Measurements from ENCODE around the gene MAEL.

The MAEL gene

DNA sequence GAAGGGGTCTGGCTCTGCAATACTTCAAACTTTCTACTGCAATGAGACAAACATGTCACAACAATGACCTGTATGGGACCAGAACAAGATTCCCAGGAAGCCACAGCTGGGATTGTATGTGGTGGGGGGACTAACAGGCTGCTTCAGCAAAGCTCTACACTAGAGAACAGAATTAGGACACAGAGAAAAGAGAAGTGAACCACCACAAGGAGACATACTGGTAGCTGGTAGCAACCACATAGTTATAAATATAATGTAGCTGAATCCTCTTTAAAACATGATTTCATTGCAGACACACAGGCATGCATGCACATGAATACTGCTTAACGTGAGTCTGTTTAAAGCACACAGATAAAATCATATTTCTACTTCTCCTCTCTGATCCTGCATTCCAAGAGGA lies 10.3 kb upstream of the MAEL start:
- Histone ChIP-seq H3K4me1 (ENCODE audit: control insufficient read depth, insufficient read depth, low read length, poor library complexity, severe bottlenecking) (peaks cover 7% of the 10 kb centered on the region), H3K9me3 (ENCODE audit: control insufficient read depth, low read length) (no peaks in the 10 kb centered on the region), H3K4me3 (ENCODE audit: extremely low read depth, insufficient read depth, low read length, poor library complexity, severe bottlenecking) (no peak overlapping the region), H3K36me3 (ENCODE audit: control insufficient read depth, insufficient read depth, low read length) (no peaks in the 10 kb centered on the region), H3K27ac (ENCODE audit: low read depth, low read length, severe bottlenecking) (no peak overlapping the region)
- 75 to 90% methylated on average over 1 of the region's 1 CpG for WGBS, 2 experiments (ENCODE audit: insufficient coverage in 2 of 2)

DNA sequence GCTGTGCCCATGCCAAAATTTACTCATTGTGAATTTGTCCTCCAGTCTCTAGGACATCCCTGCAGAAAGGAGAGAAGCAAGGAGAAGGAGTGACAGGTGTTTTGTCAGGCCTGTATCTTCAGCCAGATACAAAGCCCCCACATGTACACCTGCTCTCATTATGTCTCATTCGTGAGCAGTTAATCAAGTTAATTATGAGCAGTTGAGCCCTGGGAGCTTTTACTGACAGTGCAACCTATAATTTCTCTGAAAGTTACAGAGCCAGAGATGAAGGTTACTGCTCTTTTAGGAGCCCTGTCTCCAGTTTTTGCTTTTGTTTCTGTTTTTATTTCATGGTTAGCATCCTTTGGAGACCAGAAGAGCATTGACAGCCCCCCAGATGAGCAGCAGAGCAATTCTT lies 8.7 kb upstream of the MAEL start:
- H3K9me3 ChIP-seq (ENCODE audit: control insufficient read depth, low read length) = no peaks in the 10 kb centered on the region
- no peak overlapping the region for H3K27ac ChIP-seq (ENCODE audit: low read depth, low read length, severe bottlenecking)
- 67% methylated on average over 1 of the region's 1 CpG; no CpG with 5 or more reads in 1 of the 2 experiments for WGBS, 2 experiments (ENCODE audit: insufficient coverage in 2 of 2)
- no peak overlapping the region for H3K4me3 ChIP-seq (ENCODE audit: extremely low read depth, insufficient read depth, low read length, poor library complexity, severe bottlenecking)
- H3K4me1 ChIP-seq (ENCODE audit: control insufficient read depth, insufficient read depth, low read length, poor library complexity, severe bottlenecking) = no peaks in the 10 kb centered on the region
- H3K36me3 ChIP-seq (ENCODE audit: control insufficient read depth, insufficient read depth, low read length) = no peaks in the 10 kb centered on the region

DNA sequence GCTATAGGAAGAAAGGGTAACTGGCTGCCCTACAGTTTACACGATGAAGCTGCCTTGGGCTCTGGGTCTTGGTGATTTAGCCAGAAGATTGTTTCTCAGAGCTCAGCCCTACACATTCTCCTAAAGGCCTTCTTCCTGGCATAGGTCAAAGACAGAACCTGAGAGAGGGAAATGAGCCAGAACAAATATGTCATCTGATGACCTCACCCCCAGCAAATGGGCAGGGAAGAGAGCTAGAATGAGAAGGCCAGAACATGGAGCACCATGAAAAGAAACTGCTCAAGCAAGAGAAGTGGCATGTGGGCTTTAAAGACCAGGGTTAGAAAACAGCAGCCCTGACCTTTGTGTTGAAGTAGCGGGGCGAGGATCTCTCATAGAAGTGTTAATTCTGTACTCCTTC lies 8.3 kb upstream of the MAEL start:
- Histone ChIP-seq H3K36me3 (ENCODE audit: control insufficient read depth, insufficient read depth, low read length) (no peaks in the 10 kb centered on the region), H3K9me3 (ENCODE audit: control insufficient read depth, low read length) (no peaks in the 10 kb centered on the region), H3K4me1 (ENCODE audit: control insufficient read depth, insufficient read depth, low read length, poor library complexity, severe bottlenecking) (no peaks in the 10 kb centered on the region), H3K27ac (ENCODE audit: low read depth, low read length, severe bottlenecking) (no peak overlapping the region), H3K4me3 (ENCODE audit: extremely low read depth, insufficient read depth, low read length, poor library complexity, severe bottlenecking) (no peak overlapping the region)
- WGBS, 2 experiments (ENCODE audit: insufficient coverage in 2 of 2) = 80% methylated on average over 2 of the region's 3 CpGs; no CpG with 5 or more reads in 1 of the 2 experiments

GRCh38 chr1:166981589-166981988 lies 7.5 kb upstream of the MAEL start:
- Histone ChIP-seq H3K27ac (ENCODE audit: low read depth, low read length, severe bottlenecking) (no peak overlapping the region), H3K4me1 (ENCODE audit: control insufficient read depth, insufficient read depth, low read length, poor library complexity, severe bottlenecking) (no peaks in the 10 kb centered on the region), H3K9me3 (ENCODE audit: control insufficient read depth, low read length) (no peaks in the 10 kb centered on the region), H3K4me3 (ENCODE audit: extremely low read depth, insufficient read depth, low read length, poor library complexity, severe bottlenecking) (no peak overlapping the region), H3K36me3 (ENCODE audit: control insufficient read depth, insufficient read depth, low read length) (no peaks in the 10 kb centered on the region)
- 100% methylated on average over 1 of the region's 1 CpG; no CpG with 5 or more reads in 1 of the 2 experiments for WGBS, 2 experiments (ENCODE audit: insufficient coverage in 2 of 2)

- no peaks in the 10 kb centered on the region for H3K4me1 ChIP-seq (ENCODE audit: control insufficient read depth, insufficient read depth, low read length, poor library complexity, severe bottlenecking)
- no CpG with 5 or more reads among the region's 1 CpG for WGBS, 2 experiments (ENCODE audit: insufficient coverage in 2 of 2)
- no peaks in the 10 kb centered on the region for H3K36me3 ChIP-seq (ENCODE audit: control insufficient read depth, insufficient read depth, low read length)
Measured at GRCh38 chr1:166999075-166999474, 10.0 kb downstream of the MAEL start.

GRCh38 chr1:166999500-167000055 lies 10.5 kb downstream of the MAEL start:
- 35 to 58% methylated on average over 2 to 3 of the region's 3 CpGs for WGBS, 2 experiments (ENCODE audit: insufficient coverage in 2 of 2)

More at GRCh38 chr1:166999075-166999474, 10.0 kb downstream of the MAEL start:
- no peak overlapping the region for H3K27ac ChIP-seq (ENCODE audit: low read depth, low read length, severe bottlenecking)
- no peak overlapping the region for H3K4me3 ChIP-seq (ENCODE audit: extremely low read depth, insufficient read depth, low read length, poor library complexity, severe bottlenecking)
- no peaks in the 10 kb centered on the region for H3K9me3 ChIP-seq (ENCODE audit: control insufficient read depth, low read length)

GRCh38 chr1:167000546-167000945 lies 11.5 kb downstream of the MAEL start:
- WGBS, 2 experiments (ENCODE audit: insufficient coverage in 2 of 2) = no CpG with 5 or more reads among the region's 1 CpG

More at GRCh38 chr1:166999500-167000055, 10.5 kb downstream of the MAEL start:
- Histone ChIP-seq H3K9me3 (ENCODE audit: control insufficient read depth, low read length) (no peaks in the 10 kb centered on the region), H3K36me3 (ENCODE audit: control insufficient read depth, insufficient read depth, low read length) (no peaks in the 10 kb centered on the region), H3K4me1 (ENCODE audit: control insufficient read depth, insufficient read depth, low read length, poor library complexity, severe bottlenecking) (no peaks in the 10 kb centered on the region), H3K27ac (ENCODE audit: low read depth, low read length, severe bottlenecking) (no peak overlapping the region), H3K4me3 (ENCODE audit: extremely low read depth, insufficient read depth, low read length, poor library complexity, severe bottlenecking) (no peak overlapping the region)

GRCh38 chr1:167002354-167002753 lies 13.3 kb downstream of the MAEL start:
- WGBS, 2 experiments (ENCODE audit: insufficient coverage in 2 of 2) = 100% methylated on average over 1 of the region's 2 CpGs; no CpG with 5 or more reads in 1 of the 2 experiments
- no peak overlapping the region for H3K4me3 ChIP-seq (ENCODE audit: extremely low read depth, insufficient read depth, low read length, poor library complexity, severe bottlenecking)
- no peak overlapping the region for H3K27ac ChIP-seq (ENCODE audit: low read depth, low read length, severe bottlenecking)
- no peaks in the 10 kb centered on the region for H3K4me1 ChIP-seq (ENCODE audit: control insufficient read depth, insufficient read depth, low read length, poor library complexity, severe bottlenecking)
- no peaks in the 10 kb centered on the region for H3K9me3 ChIP-seq (ENCODE audit: control insufficient read depth, low read length)
- H3K36me3 ChIP-seq (ENCODE audit: control insufficient read depth, insufficient read depth, low read length) = no peaks in the 10 kb centered on the region

More at GRCh38 chr1:167000546-167000945, 11.5 kb downstream of the MAEL start:
- H3K9me3 ChIP-seq (ENCODE audit: control insufficient read depth, low read length) = no peaks in the 10 kb centered on the region
- H3K36me3 ChIP-seq (ENCODE audit: control insufficient read depth, insufficient read depth, low read length) = no peaks in the 10 kb centered on the region
- no peak overlapping the region for H3K4me3 ChIP-seq (ENCODE audit: extremely low read depth, insufficient read depth, low read length, poor library complexity, severe bottlenecking)
- H3K27ac ChIP-seq (ENCODE audit: low read depth, low read length, severe bottlenecking) = no peak overlapping the region
- H3K4me1 ChIP-seq (ENCODE audit: control insufficient read depth, insufficient read depth, low read length, poor library complexity, severe bottlenecking) = no peaks in the 10 kb centered on the region

GRCh38 chr1:167003711-167004110 lies 14.6 kb downstream of the MAEL start:
- no peaks in the 10 kb centered on the region for H3K36me3 ChIP-seq (ENCODE audit: control insufficient read depth, insufficient read depth, low read length)
- no peaks in the 10 kb centered on the region for H3K4me1 ChIP-seq (ENCODE audit: control insufficient read depth, insufficient read depth, low read length, poor library complexity, severe bottlenecking)
- no CpG with 5 or more reads among the region's 2 CpGs for WGBS, 2 experiments (ENCODE audit: insufficient coverage in 2 of 2)
- no peak overlapping the region for H3K4me3 ChIP-seq (ENCODE audit: extremely low read depth, insufficient read depth, low read length, poor library complexity, severe bottlenecking)
- H3K9me3 ChIP-seq (ENCODE audit: control insufficient read depth, low read length) = no peaks in the 10 kb centered on the region
- H3K27ac ChIP-seq (ENCODE audit: low read depth, low read length, severe bottlenecking) = no peak overlapping the region

DNA sequence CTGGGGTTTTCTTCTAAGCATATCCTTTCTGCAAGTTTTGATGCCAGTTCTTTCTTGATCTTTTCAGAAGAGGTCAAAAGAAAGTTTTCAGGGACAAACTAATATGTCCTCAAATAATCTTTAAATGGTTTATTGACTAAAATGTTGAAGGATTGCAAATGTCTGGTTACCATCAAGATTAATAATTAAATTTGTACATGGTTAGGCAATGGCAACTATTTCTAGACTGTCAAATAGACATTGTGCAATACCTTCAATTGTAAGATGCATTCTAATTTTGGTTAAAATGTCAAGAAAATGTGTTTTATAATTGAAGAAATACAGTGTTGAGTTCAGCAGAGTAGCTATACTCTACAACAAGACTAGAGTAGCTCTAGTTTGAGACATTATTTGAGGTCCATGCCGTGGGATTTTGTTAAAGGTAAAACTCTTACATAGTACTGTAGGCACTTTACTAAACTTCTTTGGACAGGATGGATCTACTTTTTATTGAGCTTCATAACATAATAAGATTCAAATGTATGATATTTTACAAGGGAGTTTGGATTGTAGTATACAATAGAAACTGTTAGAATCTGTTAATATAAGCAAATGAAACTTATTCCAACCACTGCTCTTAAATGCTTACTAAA lies 22.6 kb downstream of the MAEL start:
- Histone ChIP-seq H3K27ac (ENCODE audit: low read depth, low read length, severe bottlenecking) (no peak overlapping the region), H3K4me3 (ENCODE audit: extremely low read depth, insufficient read depth, low read length, poor library complexity, severe bottlenecking) (no peak overlapping the region), H3K9me3 (ENCODE audit: control insufficient read depth, low read length) (no peaks in the 10 kb centered on the region), H3K36me3 (ENCODE audit: control insufficient read depth, insufficient read depth, low read length) (no peaks in the 10 kb centered on the region), H3K4me1 (ENCODE audit: control insufficient read depth, insufficient read depth, low read length, poor library complexity, severe bottlenecking) (no peaks in the 10 kb centered on the region)
- no CpG with 5 or more reads among the region's 1 CpG for WGBS, 2 experiments (ENCODE audit: insufficient coverage in 2 of 2)

GRCh38 chr1:167012570-167012969 lies 23.5 kb downstream of the MAEL start:
- no peaks in the 10 kb centered on the region for H3K4me1 ChIP-seq (ENCODE audit: control insufficient read depth, insufficient read depth, low read length, poor library complexity, severe bottlenecking)
- H3K27ac ChIP-seq (ENCODE audit: low read depth, low read length, severe bottlenecking) = no peak overlapping the region
- no peaks in the 10 kb centered on the region for H3K36me3 ChIP-seq (ENCODE audit: control insufficient read depth, insufficient read depth, low read length)
- 84 to 97% methylated on average over 2 of the region's 2 CpGs for WGBS, 2 experiments (ENCODE audit: insufficient coverage in 2 of 2)
- H3K4me3 ChIP-seq (ENCODE audit: extremely low read depth, insufficient read depth, low read length, poor library complexity, severe bottlenecking) = no peak overlapping the region
- H3K9me3 ChIP-seq (ENCODE audit: control insufficient read depth, low read length) = no peaks in the 10 kb centered on the region

All from mesodermal cell (in vitro differentiated cells).